K562 (cell line): ENCODE results near the gene BCAP31. TPM values are rescaled to one million over a fixed set of nuclear protein-coding genes. Genes with fewer than 3 reads are reported as not detected.

Experiments
- ARID3B ChIP-seq: fragments of 250-450 bp; sonication (Bioruptor Pico); IDR thresholded peaks from 2 replicates; pipeline ENCODE4 v1.4.0; 2020; ENCODE audit warnings: borderline replicate concordance
- CTCF ChIP-seq, 3 experiments: IDR thresholded peaks in 2 of 3; conservative IDR thresholded peaks in 1 of 3; 2 replicates each; pipeline ENCODE4 v1.5.1; 2011 to 2012; ENCODE audit warnings: low read length in 3 of 3, mild to moderate bottlenecking in 3 of 3, control low read depth in 2 of 3, improper control_type of control experiment in 1 of 3, inconsistent platforms in 1 of 3, low read depth in 1 of 3, mixed read lengths in 1 of 3, moderate library complexity in 1 of 3; ENCODE audit not compliant: insufficient read depth in 2 of 3
- DEAF1 ChIP-seq: fragments of 450-650 bp; formaldehyde crosslinking; IDR thresholded peaks from 2 replicates; pipeline ENCODE4 v1.4.0; 2020; ENCODE audit warnings: mild to moderate bottlenecking, moderate library complexity
- E2F8 ChIP-seq: fragments of 450-650 bp; IDR thresholded peaks from 2 replicates; pipeline ENCODE4 v1.7.1; 2018; ENCODE audit warnings: mild to moderate bottlenecking, low read depth; ENCODE audit not compliant: partially characterized antibody
- HMG20B ChIP-seq: fragments of 250-450 bp; sonication (Bioruptor Pico); IDR thresholded peaks from 2 replicates; pipeline ENCODE4 v1.5.0; 2021; ENCODE audit warnings: mild to moderate bottlenecking
- PPARD ChIP-seq: fragments of 250-450 bp; sonication (Bioruptor Pico); IDR thresholded peaks from 2 replicates; pipeline ENCODE4 v1.8.0; 2022; ENCODE audit warnings: inconsistent platforms, mild to moderate bottlenecking, moderate library complexity
- SIN3A ChIP-seq, 2 experiments: fragments of 150-350 bp in 1 of 2; IDR thresholded peaks; 2 replicates each; pipeline ENCODE4 v1.6.1; 2011 to 2016; ENCODE audit warnings: borderline replicate concordance in 2 of 2, low read depth in 2 of 2, low read length in 2 of 2, mild to moderate bottlenecking in 2 of 2, moderate library complexity in 2 of 2; ENCODE audit not compliant: control insufficient read depth in 1 of 2
- SP1 ChIP-seq: sonication (generic); formaldehyde crosslinking; IDR thresholded peaks from 2 replicates; pipeline ENCODE4 v1.8.1; 2022; ENCODE audit warnings: mild to moderate bottlenecking, missing genetic modification reagents
- ZBTB43 ChIP-seq: sonication (generic); formaldehyde crosslinking; IDR thresholded peaks from 2 replicates; pipeline ENCODE4 v1.8.0; 2023; ENCODE audit warnings: mild to moderate bottlenecking, missing genetic modification reagents
- ZC3H4 ChIP-seq: sonication (generic); formaldehyde crosslinking; IDR thresholded peaks from 2 replicates; pipeline ENCODE4 v1.9.0; 2021; ENCODE audit warnings: missing genetic modification reagents, borderline replicate concordance
- ZNF140 ChIP-seq: fragments of 250-450 bp; sonication (Bioruptor Pico); IDR thresholded peaks from 2 replicates; pipeline ENCODE4 v1.8.0; 2021; ENCODE audit warnings: moderate library complexity, mild to moderate bottlenecking, inconsistent platforms
- ZNF639 ChIP-seq, 2 experiments: fragments of 200-800 bp in 1 of 2; sonication (Bioruptor generic) in 1 of 2; sonication (generic) in 1 of 2; formaldehyde crosslinking in 1 of 2; IDR thresholded peaks in 1 of 2; conservative IDR thresholded peaks in 1 of 2; 2 replicates each; pipeline versions ENCODE4 v1.5.0 to v1.6.1; 2016 to 2020; ENCODE audit warnings: missing compliant biosample characterization in 1 of 2, missing genetic modification characterization in 1 of 2, missing genetic modification reagents in 1 of 2
- ZNF766 ChIP-seq: fragments of 200-800 bp; sonication (Bioruptor generic); conservative IDR thresholded peaks from 2 replicates; pipeline ENCODE4 v1.6.1; 2016; ENCODE audit warnings: missing genetic modification characterization, missing compliant biosample characterization
- polyA plus RNA-seq, 8 experiments: library from polyadenylated mRNA; depleted of rRNA in 4 of 8; stranded (reverse) in 5 of 8; unstranded in 3 of 8; fragments of >200 nt; fragmentation: Nextera tagmentation in 2 of 8; fragmentation: Illumina TruSeq in 1 of 8; extraction: Ambion mirVana in 2 of 8; extraction: Trizol in 1 of 8; gene quantifications; 2 replicates each; pipeline versions ENCODE4 v1.2.1 to v1.2.3, GENCODE V29; 2011 to 2014; ENCODE audit warnings: inconsistent platforms in 1 of 8, missing spikeins in 1 of 8
- total RNA-seq, 7 experiments: library from RNA; depleted of rRNA in 6 of 7; stranded (reverse); fragments of >200 nt in 6 of 7; fragmentation: Illumina TruSeq in 2 of 7; extraction: Trizol in 2 of 7; gene quantifications; 2 replicates each; pipeline versions ENCODE4 v1.2.1 to v1.2.3, GENCODE V29; 2011 to 2021; ENCODE audit warnings: low replicate concordance in 1 of 7

BCAP31 gene
- total and polyA plus RNA-seq, 9 of the 15 experiments (the other 6 are each of a cell fraction or from before 2014, with no cell fraction given) = 156 to 683 (median 188) TPM

- TF ChIP-seq SIN3A (IDR thresholded peaks at IDR 0.05; ENCODE audit: borderline replicate concordance in 2 of 2, control insufficient read depth in 1 of 2, low read depth in 2 of 2, low read length in 2 of 2) (peak in 1 of 2 experiments; percentile 59; a peak in 2 of 4 replicates), ZC3H4 (CRISPR knock-in tag) (no peak), ZBTB43 (no peak), SP1 (CRISPR knock-in tag) (peak; percentile 12; the same call in 1 of the 2 replicates), HMG20B (CRISPR knock-in tag) (no peak), PPARD (CRISPR knock-in tag) (no peak), ZNF766 (CRISPR knock-in tag) (no peak), CTCF (IDR thresholded peaks at IDR 0.05 in 2 of 3, conservative IDR thresholded peaks at IDR 0.05 in 1 of 3; ENCODE audit: insufficient read depth in 2 of 3, low read depth in 1 of 3, low read length in 3 of 3) (peak; percentile 57 to 67 (median 62)), E2F8 (no peak), ARID3B (CRISPR knock-in tag) (no peak), ZNF140 (CRISPR knock-in tag) (no peak), ZNF639 (CRISPR knock-in tag; conservative IDR thresholded peaks at IDR 0.05 in 1 of 2, IDR thresholded peaks at IDR 0.05 in 1 of 2) (no peak), DEAF1 (no peak)
Observed at GRCh38 chrX:153723351-153724251, 586 bp downstream of the BCAP31 start (continued).
